Left renal cortex interstitium (tissue), 4 donors: ENCODE measurements around the gene ARHGEF35. TPM values are rescaled to one million over a fixed set of nuclear protein-coding genes. Genes with fewer than 3 reads are reported as not detected.
"Not testable (repeated sequence)": the region's sequence is repeated elsewhere in the genome, so short reads cannot be mapped to it uniquely, and the experiment has no call there.

Source experiments
- DNase-seq, 4 donors: peaks; one replicate each; pipeline ENCODE4 v3.0.0-alpha.2; 2013; ENCODE audit warnings: low read depth in 4 of 4, low spot score in 2 of 4, missing footprints in 1 of 4
- polyA plus RNA-seq, 4 donors: library from polyadenylated mRNA; unstranded; fragments of 120-200 nt; gene quantifications; one replicate each; pipeline ENCODE4 v1.2.1, GENCODE V29; 2013; ENCODE audit not compliant: insufficient read length in 4 of 4

ARHGEF35 gene
- polyA plus RNA-seq = 10 to 100 TPM; 18.7 to 27.6 (median 22.4) TPM

GRCh38 chr7:144195212-144195872 lies at the start of gene ARHGEF35:
Gene ARHGEF35 (minus strand): TSS chr7:144195833. CDS start chr7:144188383, 7,450 bp downstream.
- DNase-seq = not testable (repeated sequence)

GRCh38 chr7:144245372-144245771 lies 49.7 kb upstream of the ARHGEF35 start:
- not testable (repeated sequence) for DNase-seq

- DNase-seq = not testable (repeated sequence)
Observed at GRCh38 chr7:144239365-144239764, 43.7 kb upstream of the ARHGEF35 start, which contains the start of gene OR2A42. Gene OR2A42 (minus strand): TSS chr7:144239605. CDS start chr7:144232843, 6,762 bp downstream.

GRCh38 chr7:144238530-144239082 lies 43.0 kb upstream of the ARHGEF35 start:
- not testable (repeated sequence) for DNase-seq

- not testable (repeated sequence) for DNase-seq
Observed at GRCh38 chr7:144233039-144233438, 37.4 kb upstream of the ARHGEF35 start.

- DNase-seq = not testable (repeated sequence)
Observed at GRCh38 chr7:144231027-144231426, 35.4 kb upstream of the ARHGEF35 start.

GRCh38 chr7:144228810-144229209 lies 33.2 kb upstream of the ARHGEF35 start:
- not testable (repeated sequence) for DNase-seq

GRCh38 chr7:144226866-144227265 lies 31.2 kb upstream of the ARHGEF35 start:
- not testable (repeated sequence) for DNase-seq

- not testable (repeated sequence) for DNase-seq
Observed at GRCh38 chr7:144223675-144224074, 28.0 kb upstream of the ARHGEF35 start.

GRCh38 chr7:144220531-144220930 lies 24.9 kb upstream of the ARHGEF35 start:
- DNase-seq = not testable (repeated sequence)

- DNase-seq = not testable (repeated sequence)
Observed at GRCh38 chr7:144219149-144219548, 23.5 kb upstream of the ARHGEF35 start.

- not testable (repeated sequence) for DNase-seq
Observed at GRCh38 chr7:144218581-144218980, 22.9 kb upstream of the ARHGEF35 start.

- not testable (repeated sequence) for DNase-seq
Observed at GRCh38 chr7:144217200-144217599, 21.6 kb upstream of the ARHGEF35 start.

- DNase-seq = not testable (repeated sequence)
Observed at GRCh38 chr7:144205306-144205705, 9.7 kb upstream of the ARHGEF35 start.

GRCh38 chr7:144203086-144203485 lies 7.5 kb upstream of the ARHGEF35 start:
- DNase-seq = not testable (repeated sequence)

GRCh38 chr7:144201978-144202377 lies 6.3 kb upstream of the ARHGEF35 start:
- not testable (repeated sequence) for DNase-seq

GRCh38 chr7:144198934-144199333 lies 3.3 kb upstream of the ARHGEF35 start:
- DNase-seq = not testable (repeated sequence)

GRCh38 chr7:144194453-144194852 lies 1.2 kb downstream of the ARHGEF35 start:
- DNase-seq = not testable (repeated sequence)

GRCh38 chr7:144193782-144194181 lies 1.9 kb downstream of the ARHGEF35 start:
- not testable (repeated sequence) for DNase-seq

- not testable (repeated sequence) for DNase-seq
Observed at GRCh38 chr7:144188578-144189171, 7.0 kb downstream of the ARHGEF35 start.

GRCh38 chr7:144187848-144188247 lies 7.8 kb downstream of the ARHGEF35 start:
- not testable (repeated sequence) for DNase-seq
